Left lung (tissue), 10 donors: ENCODE results near the gene SERPINB8. TPM values are rescaled to one million over a fixed set of nuclear protein-coding genes. Genes with fewer than 3 reads are reported as not detected.

Experiments used
- ATAC-seq: fragments of 200-7000 bp; cut with Tn5 transposase; one replicate; pipeline ENCODE4 v1.9.1; 2020; ENCODE audit warnings: moderate library complexity
- DNase-seq, 4 donors: peaks; one replicate each; pipeline ENCODE4 v3.0.0-alpha.2; 2013 to 2020
- H3K27ac ChIP-seq, 2 donors: fragments of 200-600 bp; sonication (generic) in 1 of 2; one replicate each; pipeline versions ENCODE4 v1.5.0 to v1.8.0; 2020 to 2021
- H3K27me3 ChIP-seq, 2 donors: fragments of 200-600 bp; sonication (generic) in 1 of 2; one replicate each; pipeline versions ENCODE4 v1.5.0 to v1.8.0; 2020 to 2021
- H3K36me3 ChIP-seq, 2 donors: fragments of 200-600 bp; sonication (generic) in 1 of 2; one replicate each; pipeline versions ENCODE4 v1.5.0 to v1.8.0; 2020 to 2021
- H3K4me1 ChIP-seq, 2 donors: fragments of 200-600 bp; one replicate each; pipeline ENCODE4 v1.8.0; 2021
- H3K4me3 ChIP-seq, 2 donors: fragments of 200-600 bp; sonication (generic) in 1 of 2; one replicate each; pipeline versions ENCODE4 v1.5.0 to v1.8.0; 2020 to 2021; ENCODE audit warnings: mild to moderate bottlenecking in 1 of 2
- H3K9me3 ChIP-seq, 2 donors: fragments of 200-600 bp; sonication (generic) in 1 of 2; one replicate each; pipeline versions ENCODE4 v1.5.0 to v1.8.0; 2020 to 2021
- intact Hi-C, 2 donors: fragments of 100-400 bp; cut with DNase I; formaldehyde crosslinking; loops; one replicate each; pipeline versions ENCODE4 v1.11.2 to v1.14.2; 2022
- polyA plus RNA-seq, 6 donors: library from polyadenylated mRNA; unstranded; fragments of 120-200 nt; gene quantifications; one replicate each; pipeline ENCODE4 v1.2.1, GENCODE V29; 2013; ENCODE audit not compliant: insufficient read length in 6 of 6
- total RNA-seq, 2 donors: library from RNA; stranded (reverse); fragmentation: NEBNext Ultra II Directional; extraction: Animal tissue kit (Norgen Biotek cat#: 25700); gene quantifications; one replicate each; pipeline ENCODE4 v1.2.1, GENCODE V29; 2021
- TF ChIP-seq, protein P1 (sequence below), 2 donors: fragments of 200-600 bp; sonication (generic) in 1 of 2; IDR thresholded peaks; one replicate each; pipeline versions ENCODE4 v1.5.0 to v1.8.0; 2021; ENCODE audit warnings: antibody characterized with exemption in 2 of 2
- donor health status: DM: no; HTN: yes; CAD: no.
- donor health status: DM: no; HTN: no; CAD: no.

The SERPINB8 gene
- total and polyA plus RNA-seq, 8 donors = 3.3 to 26.7 (median 3.9) TPM

- TF ChIP-seq, protein P1, sequence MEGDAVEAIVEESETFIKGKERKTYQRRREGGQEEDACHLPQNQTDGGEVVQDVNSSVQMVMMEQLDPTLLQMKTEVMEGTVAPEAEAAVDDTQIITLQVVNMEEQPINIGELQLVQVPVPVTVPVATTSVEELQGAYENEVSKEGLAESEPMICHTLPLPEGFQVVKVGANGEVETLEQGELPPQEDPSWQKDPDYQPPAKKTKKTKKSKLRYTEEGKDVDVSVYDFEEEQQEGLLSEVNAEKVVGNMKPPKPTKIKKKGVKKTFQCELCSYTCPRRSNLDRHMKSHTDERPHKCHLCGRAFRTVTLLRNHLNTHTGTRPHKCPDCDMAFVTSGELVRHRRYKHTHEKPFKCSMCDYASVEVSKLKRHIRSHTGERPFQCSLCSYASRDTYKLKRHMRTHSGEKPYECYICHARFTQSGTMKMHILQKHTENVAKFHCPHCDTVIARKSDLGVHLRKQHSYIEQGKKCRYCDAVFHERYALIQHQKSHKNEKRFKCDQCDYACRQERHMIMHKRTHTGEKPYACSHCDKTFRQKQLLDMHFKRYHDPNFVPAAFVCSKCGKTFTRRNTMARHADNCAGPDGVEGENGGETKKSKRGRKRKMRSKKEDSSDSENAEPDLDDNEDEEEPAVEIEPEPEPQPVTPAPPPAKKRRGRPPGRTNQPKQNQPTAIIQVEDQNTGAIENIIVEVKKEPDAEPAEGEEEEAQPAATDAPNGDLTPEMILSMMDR (IDR thresholded peaks at IDR 0.05) = no peak
- no peaks in the 10 kb centered on the region for H3K9me3 ChIP-seq
- ATAC-seq = no peak
Observed at GRCh38 chr18:63975628-63976027, 5.7 kb downstream of the SERPINB8 start.

DNA sequence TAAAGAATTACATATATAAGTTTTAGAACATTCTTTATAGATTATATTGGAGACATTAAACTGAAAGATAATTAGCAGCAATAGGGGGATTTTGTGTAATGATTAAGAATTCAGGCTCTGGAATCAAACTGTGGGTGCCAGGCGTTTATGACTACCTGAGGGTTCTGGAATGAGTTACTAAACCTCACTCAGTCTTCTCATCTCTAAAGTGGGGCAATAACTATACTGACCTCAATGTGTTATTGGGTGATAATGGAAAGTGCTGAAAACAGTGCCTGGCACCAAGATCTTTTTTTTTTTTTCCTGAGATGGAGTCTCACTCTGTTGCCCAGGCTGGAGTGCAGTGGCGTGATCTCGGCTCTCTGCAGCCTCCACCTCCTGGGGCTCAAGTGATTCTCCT, 7.2 kb downstream of the SERPINB8 start:
- Histone ChIP-seq H3K9me3 (no peaks in the 10 kb centered on the region), H3K27me3 (no peaks in the 10 kb centered on the region), H3K4me1 (peaks cover 14 to 61% of the 10 kb centered on the region in 2 donors), H3K4me3 (no peak overlapping the region), H3K36me3 (peaks cover 0 to 22% of the 10 kb centered on the region in 2 donors), H3K27ac (no peak overlapping the region)
- ATAC-seq (no peak), DNase-seq (no peak)
- intact Hi-C loops = no loop called here
- TF ChIP-seq, protein P1 (IDR thresholded peaks at IDR 0.05) = no peak

More at GRCh38 chr18:63975628-63976027, 5.7 kb downstream of the SERPINB8 start:
- Histone ChIP-seq H3K27ac (peak overlapping the region in 1 of 2 donors; percentile 74), H3K4me3 (no peak overlapping the region), H3K4me1 (peaks cover 14 to 62% of the 10 kb centered on the region in 2 donors), H3K36me3 (peaks cover 0 to 8% of the 10 kb centered on the region in 2 donors), H3K27me3 (no peaks in the 10 kb centered on the region)
- intact Hi-C loops = no loop called here
- no peak for DNase-seq

DNA sequence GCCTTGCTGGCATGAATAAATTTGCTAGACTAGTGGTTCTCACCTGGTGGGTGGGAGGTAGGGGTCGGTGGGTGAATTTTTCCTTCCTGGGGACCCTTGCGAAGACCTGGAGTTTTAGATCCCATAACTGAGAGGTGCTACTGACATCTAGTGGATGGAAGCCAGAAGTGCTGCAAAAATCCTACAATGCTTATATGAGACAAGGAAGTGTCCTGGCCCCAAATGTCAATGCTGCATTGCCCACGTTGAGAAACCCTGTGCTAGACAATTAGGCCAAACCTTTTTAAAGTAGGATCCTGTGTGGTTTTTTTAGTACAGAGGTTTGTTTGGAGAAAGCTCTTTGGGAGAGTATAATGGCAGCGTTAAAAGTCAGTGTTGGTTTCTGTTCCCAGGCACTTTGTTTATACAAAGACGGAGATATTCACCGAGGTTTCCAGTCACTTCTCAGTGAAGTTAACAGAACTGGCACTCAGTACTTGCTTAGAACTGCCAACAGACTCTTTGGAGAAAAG, 9.6 kb downstream of the SERPINB8 start:
- TF ChIP-seq, protein P1 (IDR thresholded peaks at IDR 0.05) = peak; percentile 81 to 87
- Histone ChIP-seq H3K27me3 (no peaks in the 10 kb centered on the region), H3K4me3 (peak overlapping the region in 1 of 2 donors; percentile 6), H3K9me3 (no peaks in the 10 kb centered on the region), H3K27ac (peak overlapping the region; percentile 65 to 80), H3K36me3 (peaks cover 0 to 46% of the 10 kb centered on the region in 2 donors), H3K4me1 (peaks cover 14 to 52% of the 10 kb centered on the region in 2 donors)
- ATAC-seq (peak; percentile 95), DNase-seq (peak in 2 of 4 donors; percentile 53 to 66)
- intact Hi-C loops = no loop called here

DNA sequence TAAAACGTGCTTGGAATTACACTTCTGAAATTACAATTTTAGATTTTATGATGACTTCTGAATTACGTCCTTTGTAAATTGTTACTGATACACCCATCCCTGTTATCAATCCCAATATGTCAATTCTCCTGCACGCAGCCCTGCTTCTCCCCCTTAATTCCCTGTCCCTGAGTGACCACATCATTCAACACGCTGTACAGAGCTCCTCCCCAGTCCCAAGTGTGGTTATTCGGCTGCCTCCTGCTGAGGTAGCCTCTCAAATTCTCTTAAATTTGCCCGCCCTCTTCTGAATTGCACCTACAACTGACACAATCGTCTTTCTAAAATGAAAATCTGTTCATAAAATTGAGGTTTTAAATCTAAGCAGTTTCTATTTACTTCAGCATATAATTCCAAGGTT, 10.1 kb downstream of the SERPINB8 start:
- Histone ChIP-seq H3K9me3 (no peaks in the 10 kb centered on the region), H3K4me1 (peaks cover 14 to 46% of the 10 kb centered on the region in 2 donors), H3K27me3 (no peaks in the 10 kb centered on the region), H3K36me3 (peaks cover 0 to 52% of the 10 kb centered on the region in 2 donors), H3K4me3 (peak overlapping the region in 1 of 2 donors; percentile 6), H3K27ac (peak overlapping the region; percentile 65 to 80)
- ATAC-seq (peak; percentile 29), DNase-seq (no peak)
- TF ChIP-seq, protein P1 (IDR thresholded peaks at IDR 0.05) = no peak
- intact Hi-C loops = no loop called here

DNA sequence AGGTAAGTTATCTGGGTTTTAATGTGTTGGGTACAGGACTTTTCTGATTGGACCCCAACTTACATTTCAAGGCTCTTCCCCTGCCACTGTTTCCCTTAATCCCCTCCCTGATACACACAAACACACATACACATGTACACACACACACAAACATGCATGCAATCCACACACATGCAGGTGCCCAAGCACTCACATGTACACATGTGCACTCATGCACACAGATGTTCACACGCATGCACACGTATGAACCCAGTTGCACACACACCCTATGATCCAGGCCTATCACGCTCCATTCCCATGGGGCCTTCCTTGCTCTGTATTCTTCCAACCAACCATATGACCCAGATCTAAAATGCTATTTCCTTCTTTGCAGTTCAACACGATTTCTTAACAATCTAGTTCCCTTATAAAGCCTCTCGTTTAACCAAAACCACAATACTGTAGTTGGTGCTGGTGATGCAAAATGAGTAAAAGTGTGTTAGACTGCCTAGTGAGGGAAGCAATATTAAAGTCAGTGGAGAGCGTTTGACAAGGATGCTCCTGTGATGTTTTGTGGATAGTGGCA, 11.1 kb downstream of the SERPINB8 start:
- TF ChIP-seq, protein P1 (IDR thresholded peaks at IDR 0.05) = no peak
- H3K9me3 ChIP-seq = no peaks in the 10 kb centered on the region
- H3K36me3 ChIP-seq = peaks cover 0 to 61% of the 10 kb centered on the region in 2 donors
- ATAC-seq (no peak), DNase-seq (no peak)
- intact Hi-C loops = no loop called here
- peak overlapping the region in 1 of 2 donors; percentile 16 for H3K27ac ChIP-seq
- H3K4me3 ChIP-seq = no peak overlapping the region
- H3K27me3 ChIP-seq = no peaks in the 10 kb centered on the region
- H3K4me1 ChIP-seq = peaks cover 14 to 38% of the 10 kb centered on the region in 2 donors
